GM12873 (cell line): Measurements from ENCODE around the gene GPC6.

ENCODE experiments used
- TF ChIP-seq, protein P1 (sequence below): IDR thresholded peaks from 2 replicates; pipeline ENCODE4 v1.5.1; 2012; ENCODE audit warnings: low read depth, mild to moderate bottlenecking, moderate library complexity, low read length, control low read depth; ENCODE audit not compliant: insufficient read depth; ENCODE audit errors: missing control alignments

Gene GPC6

DNA sequence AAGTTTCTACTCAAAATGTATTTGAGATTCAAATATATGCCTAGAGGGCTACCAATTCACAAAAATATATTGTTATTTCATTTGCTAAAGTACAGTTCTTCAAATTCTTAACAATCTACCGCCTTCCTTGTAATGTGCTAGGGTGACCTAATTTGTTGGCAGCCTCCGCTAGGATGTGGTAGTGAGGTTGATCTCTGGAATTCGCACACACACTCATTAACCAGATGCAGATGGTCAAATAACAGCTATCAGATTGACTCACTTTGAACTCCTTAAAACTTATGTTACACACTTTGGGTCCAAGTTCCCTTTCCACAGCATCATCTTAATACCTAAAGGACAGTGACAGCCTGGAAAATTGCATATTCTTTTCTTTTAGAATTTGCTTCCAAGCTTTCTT is 885.6 kb downstream of the GPC6 start:
- TF ChIP-seq, protein P1, sequence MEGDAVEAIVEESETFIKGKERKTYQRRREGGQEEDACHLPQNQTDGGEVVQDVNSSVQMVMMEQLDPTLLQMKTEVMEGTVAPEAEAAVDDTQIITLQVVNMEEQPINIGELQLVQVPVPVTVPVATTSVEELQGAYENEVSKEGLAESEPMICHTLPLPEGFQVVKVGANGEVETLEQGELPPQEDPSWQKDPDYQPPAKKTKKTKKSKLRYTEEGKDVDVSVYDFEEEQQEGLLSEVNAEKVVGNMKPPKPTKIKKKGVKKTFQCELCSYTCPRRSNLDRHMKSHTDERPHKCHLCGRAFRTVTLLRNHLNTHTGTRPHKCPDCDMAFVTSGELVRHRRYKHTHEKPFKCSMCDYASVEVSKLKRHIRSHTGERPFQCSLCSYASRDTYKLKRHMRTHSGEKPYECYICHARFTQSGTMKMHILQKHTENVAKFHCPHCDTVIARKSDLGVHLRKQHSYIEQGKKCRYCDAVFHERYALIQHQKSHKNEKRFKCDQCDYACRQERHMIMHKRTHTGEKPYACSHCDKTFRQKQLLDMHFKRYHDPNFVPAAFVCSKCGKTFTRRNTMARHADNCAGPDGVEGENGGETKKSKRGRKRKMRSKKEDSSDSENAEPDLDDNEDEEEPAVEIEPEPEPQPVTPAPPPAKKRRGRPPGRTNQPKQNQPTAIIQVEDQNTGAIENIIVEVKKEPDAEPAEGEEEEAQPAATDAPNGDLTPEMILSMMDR: no peak

DNA sequence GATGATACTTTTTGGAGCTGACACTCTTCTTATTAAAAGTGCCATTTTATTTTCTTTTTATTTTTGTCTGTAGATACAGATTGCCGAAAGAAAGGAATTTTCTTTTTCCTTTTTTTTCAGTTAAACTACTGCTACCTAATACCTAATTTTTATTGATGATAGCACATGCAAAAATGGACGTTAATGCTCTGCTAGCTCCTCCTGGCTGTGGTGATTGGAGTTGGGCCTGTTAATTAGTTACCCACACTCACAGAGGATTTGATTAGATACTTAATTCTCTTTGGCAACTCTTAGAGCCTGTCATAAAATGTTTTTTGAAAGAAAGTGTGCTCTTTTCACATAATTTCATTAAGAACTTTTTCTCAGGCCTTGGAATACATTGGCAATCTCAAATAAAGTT is 886.1 kb downstream of the GPC6 start:
- TF ChIP-seq, protein P1: no peak

DNA sequence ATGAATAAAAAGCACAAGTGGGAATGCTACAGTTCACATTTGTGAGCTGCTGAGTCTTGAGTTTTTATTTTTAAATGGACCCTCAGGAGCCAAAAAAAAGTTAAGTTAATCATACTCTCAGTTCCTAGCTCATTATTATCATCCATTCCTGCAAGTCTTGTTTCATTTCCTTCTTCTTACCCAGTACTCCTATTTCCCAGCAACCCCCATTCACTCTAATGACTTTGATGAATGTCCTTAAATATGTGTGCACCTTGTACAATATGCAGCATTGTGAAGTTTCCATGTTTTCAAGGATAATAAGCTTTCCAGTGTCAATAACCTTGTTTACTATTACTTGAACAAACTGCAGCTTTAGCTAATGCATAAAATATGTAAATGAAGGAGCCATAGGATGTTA is 886.6 kb downstream of the GPC6 start:
- TF ChIP-seq, protein P1: no peak

DNA sequence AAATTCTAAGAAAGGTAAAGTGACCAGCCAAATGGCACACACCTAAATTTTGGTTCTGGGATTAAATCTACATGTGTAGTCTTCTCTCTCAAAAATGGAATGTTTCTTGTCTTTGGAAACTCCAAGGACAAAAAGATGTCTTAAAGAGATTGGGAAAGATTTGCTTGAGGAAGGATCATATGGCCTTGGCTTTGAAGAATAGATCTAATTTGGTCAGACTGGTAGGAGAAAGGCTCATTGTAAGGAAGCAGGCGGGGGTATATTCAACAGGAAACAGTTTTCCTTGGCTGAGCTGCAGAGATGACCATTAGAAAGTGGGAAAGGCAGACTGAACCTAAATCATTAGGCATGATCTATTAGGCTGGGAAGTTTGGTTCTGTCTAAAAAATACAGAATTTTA is 887.6 kb downstream of the GPC6 start:
- TF ChIP-seq, protein P1: no peak

DNA sequence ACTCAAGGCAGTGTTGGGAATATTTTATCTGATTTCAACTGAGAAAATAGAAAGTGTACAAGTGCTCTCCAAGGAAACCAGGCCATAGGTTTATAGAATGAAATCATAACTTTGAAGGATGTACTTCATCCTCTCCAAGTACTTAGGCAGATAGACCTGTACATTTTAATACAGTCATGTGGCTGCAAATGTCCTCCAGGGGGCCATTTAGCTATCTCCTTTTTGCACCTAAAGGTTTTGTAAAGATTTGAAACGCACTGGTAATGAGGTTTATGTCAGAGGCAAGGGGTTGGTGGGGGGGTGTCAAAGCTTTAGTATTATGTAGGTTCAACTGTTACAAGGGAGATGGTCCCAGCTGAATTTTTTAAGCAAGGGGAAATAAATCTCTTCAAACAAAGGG is 888.4 kb downstream of the GPC6 start:
- TF ChIP-seq, protein P1: no peak

DNA sequence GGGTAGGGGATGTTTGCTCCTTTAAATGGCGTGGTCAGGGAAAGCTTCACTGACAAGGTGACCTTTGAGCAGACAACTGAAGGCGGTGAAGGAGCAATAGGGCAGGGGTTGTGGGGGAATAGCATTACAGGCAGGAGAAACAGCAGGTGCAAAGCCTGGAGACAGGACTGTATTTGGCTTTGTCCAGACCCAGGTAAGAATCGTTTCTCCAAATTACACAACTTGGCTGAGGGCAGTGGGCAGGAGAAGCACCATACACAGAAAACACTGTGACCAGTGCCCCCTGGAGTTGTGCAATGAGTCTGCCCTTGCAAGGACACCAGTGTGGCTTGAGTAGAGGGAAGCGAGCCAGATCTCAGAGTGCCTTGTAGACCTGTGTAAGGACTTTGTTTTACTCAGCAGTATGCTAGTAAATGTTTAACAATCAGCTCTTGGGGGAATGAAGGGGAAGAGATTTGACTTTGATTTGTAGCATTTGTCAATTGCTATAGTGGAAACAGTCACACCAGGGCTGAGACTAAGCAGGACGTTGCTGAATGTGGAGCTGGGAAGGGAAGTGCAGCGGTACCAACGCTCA is 892.8 kb downstream of the GPC6 start:
- TF ChIP-seq, protein P1: no peak

DNA sequence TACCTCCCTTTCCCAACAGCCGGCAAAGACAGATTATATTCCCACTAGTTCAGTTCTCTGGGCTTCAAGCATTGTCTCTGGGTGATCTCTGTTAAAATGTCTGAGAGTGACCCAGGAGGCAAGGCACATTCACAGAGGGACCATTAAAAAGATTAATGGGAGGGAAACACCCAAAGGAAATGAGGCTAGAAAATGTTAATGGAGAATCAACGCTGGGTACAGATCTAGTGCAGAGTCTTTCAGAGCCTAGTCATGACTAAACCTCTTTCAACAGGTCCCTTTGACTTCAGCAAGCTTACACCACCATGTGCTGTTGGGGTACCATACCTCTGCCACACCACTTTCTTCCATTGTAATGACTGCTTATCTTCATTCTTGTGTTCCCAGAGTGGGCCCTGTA is 894.3 kb downstream of the GPC6 start:
- TF ChIP-seq, protein P1: no peak
